A673 (cell line): ENCODE measurements around the gene KNDC1.

ENCODE experiments used
- CTCF ChIP-seq: fragments of 300-800, 200-600 bp; sonication (generic); conservative IDR thresholded peaks from 2 replicates; pipeline ENCODE4 v1.5.1; 2017; ENCODE audit warnings: low read depth, mild to moderate bottlenecking, antibody characterized with exemption, low read length, moderate library complexity, mixed read lengths
- EZH2 ChIP-seq: fragments of 200-600 bp; sonication (generic); IDR thresholded peaks from 2 replicates; pipeline ENCODE4 v1.6.1; 2017; ENCODE audit warnings: borderline replicate concordance, low read depth, mild to moderate bottlenecking, mixed read lengths, antibody characterized with exemption, low read length; ENCODE audit not compliant: poor library complexity, severe bottlenecking

- TF ChIP-seq CTCF = no peak
- no peak for TF ChIP-seq EZH2
Observed at GRCh38 chr10:133214468-133215410, 54.7 kb downstream of the KNDC1 start.
